CD4-positive, alpha-beta T cell (primary cell): ENCODE measurements around the gene ZNF486. TPM values are rescaled to one million over a fixed set of nuclear protein-coding genes. Genes with fewer than 3 reads are reported as not detected.
"Not testable (repeated sequence)": the region's sequence is repeated elsewhere in the genome, so short reads cannot be mapped to it uniquely, and the experiment has no call there.

Source experiments
- ATAC-seq: fragments of 200-7000 bp; cut with Tn5 transposase; one replicate; pipeline ENCODE4 v1.10.0; 2022; ENCODE audit warnings: mild to moderate bottlenecking; ENCODE audit not compliant: poor library complexity
- CTCF ChIA-PET: fragments of 350-600 bp; sonication (Branson Sonifier 250); formaldehyde crosslinking; loops from one replicate; lab custom pipeline; 2021; ENCODE audit warnings: antibody characterized with exemption, inconsistent platforms; lab: Charles Lee
- POLR2A ChIA-PET: fragments of 350-600 bp; sonication (Branson Sonifier 250); formaldehyde crosslinking; loops from one replicate; lab custom pipeline; 2021; ENCODE audit warnings: antibody characterized with exemption, inconsistent platforms; lab: Charles Lee
- DNase-seq, 14 experiments: peaks; one replicate each; pipeline ENCODE4 v3.0.0-alpha.2; 2013 to 2020; ENCODE audit warnings: mixed read lengths in 2 of 14
- H3K27ac ChIP-seq, 2 donors: one replicate each; pipeline versions ENCODE4 v1.5.1 to v1.7.0; 2013; ENCODE audit warnings: low read length in 2 of 2, low read depth in 1 of 2, mild to moderate bottlenecking in 1 of 2
- H3K27me3 ChIP-seq, 2 experiments: 1 replicate in 1 of 2; 2 replicates in 1 of 2; pipeline versions ENCODE4 v1.6.1 to v1.7.0; 2013; ENCODE audit warnings: low read length in 2 of 2, control low read depth in 1 of 2, mild to moderate bottlenecking in 1 of 2, moderate library complexity in 1 of 2; ENCODE audit not compliant: insufficient read depth in 2 of 2, control insufficient read depth in 1 of 2
- H3K36me3 ChIP-seq: one replicate; pipeline ENCODE4 v1.6.1; 2013; ENCODE audit warnings: low read length, control low read depth; ENCODE audit not compliant: insufficient read depth
- H3K4me1 ChIP-seq: one replicate; pipeline ENCODE4 v1.6.1; 2013; ENCODE audit warnings: low read length, control low read depth; ENCODE audit not compliant: insufficient read depth
- H3K4me3 ChIP-seq: one replicate; pipeline ENCODE4 v1.5.1; 2013; ENCODE audit warnings: mild to moderate bottlenecking, low read length, moderate library complexity
- H3K9me3 ChIP-seq, 2 experiments: 1 replicate in 1 of 2; 2 replicates in 1 of 2; pipeline versions ENCODE4 v1.6.1 to v1.7.0; 2013; ENCODE audit warnings: low read length in 2 of 2, mild to moderate bottlenecking in 2 of 2, control low read depth in 1 of 2, moderate library complexity in 1 of 2; ENCODE audit not compliant: control insufficient read depth in 1 of 2, insufficient read depth in 1 of 2
- H3K27ac Mint-ChIP-seq: one replicate; pipeline ENCODE4 v1.8.0; 2020; ENCODE audit warnings: mixed read lengths
- H3K27me3 Mint-ChIP-seq: one replicate; pipeline ENCODE4 v1.8.0; 2021; ENCODE audit warnings: mixed read lengths
- H3K36me3 Mint-ChIP-seq: one replicate; pipeline ENCODE4 v1.8.0; 2021; ENCODE audit warnings: low read depth, mixed read lengths
- H3K4me1 Mint-ChIP-seq: one replicate; pipeline ENCODE4 v1.8.0; 2021; ENCODE audit warnings: low read depth, mixed read lengths
- H3K4me3 Mint-ChIP-seq: one replicate; pipeline ENCODE4 v1.8.0; 2020; ENCODE audit warnings: mild to moderate bottlenecking, mixed read lengths
- H3K9me3 Mint-ChIP-seq: one replicate; pipeline ENCODE4 v1.8.0; 2020; ENCODE audit warnings: mixed read lengths
- CTCF ChIP-seq: fragments of 200-600 bp; IDR thresholded peaks from one replicate; pipeline ENCODE4 v1.8.0; 2022; ENCODE audit warnings: antibody characterized with exemption, mild to moderate bottlenecking
- intact Hi-C, 2 experiments: fragments of 100-400 bp; cut with DNase I in 1 of 2; cut with micrococcal nuclease in 1 of 2; formaldehyde crosslinking; loops; one replicate each; pipeline versions ENCODE4 v1.15.1 to v1.9.0; 2023 to 2025; cut with DNase I, micrococcal nuclease
- polyA plus RNA-seq, 2 donors: library from polyadenylated mRNA; unstranded; fragments of 120-200 nt; gene quantifications; one replicate each; pipeline ENCODE4 v1.2.1, GENCODE V29; 2013
- total RNA-seq, 174 experiments: library from RNA in 2 of 174; stranded (reverse) in 2 of 174; gene quantifications; one replicate each; pipeline ENCODE4 v1.2.3 and lab custom pipeline; 2021 to 2026

ZNF486 gene
- total RNA-seq (1 to 10 TPM; 3.0 to 3.8 TPM), total RNA-seq (lab: John Stamatoyannopoulos, UW) (3.3 to 36.8 (median 17.6) reads per million in 172 experiments)
- 7.4 TPM for polyA plus RNA-seq (2013, experiment 1 of 2)
- polyA plus RNA-seq (2013, experiment 2 of 2) = 4.1 TPM

- peaks cover 7% of the 10 kb centered on the region for H3K9me3 Mint-ChIP-seq
- H3K27me3 Mint-ChIP-seq = no peaks in the 10 kb centered on the region
- H3K36me3 ChIP-seq = peaks cover 9% of the 10 kb centered on the region
- peak within 1 kb of the TSS; percentile 67 for H3K4me3 ChIP-seq
- H3K36me3 Mint-ChIP-seq = peaks cover 53% of the 10 kb centered on the region
- peak within 1 kb of the TSS; percentile 87 for H3K27ac Mint-ChIP-seq
- intact Hi-C loops = loop anchor here (5.0 to 10.0 kb wide), 7 partner anchors 70 to 1668 kb away; partner anchors contain the start of genes ZNF43 (in 1 of the 2), ZNF66 (in 1 of the 2), ZNF682 (in 1 of the 2) and ZNF737 (in 1 of the 2)
- ATAC-seq = peak; percentile 97
- no peak for TF ChIP-seq CTCF
- peaks cover 13% of the 10 kb centered on the region for H3K4me1 ChIP-seq
- no peak within 1 kb of the TSS for H3K27ac ChIP-seq
- H3K4me1 Mint-ChIP-seq = peaks cover 63% of the 10 kb centered on the region
- ChIA-PET CTCF (no interaction called here), POLR2A (interaction anchor here (0.6 to 2.2 kb wide), 23 partner anchors 11 to 1685 kb away, joined by 3 to 21 read pairs (median 5); partner anchors contain the start of genes ZNF100, ZNF429, ZNF430 and ZNF431)
- H3K9me3 ChIP-seq = peaks cover 0 to 36% of the 10 kb centered on the region in 2 experiments
- DNase-seq = peak; percentile 83 to 97 (median 88)
- H3K27me3 ChIP-seq = no peaks in the 10 kb centered on the region
- H3K4me3 Mint-ChIP-seq = peak within 1 kb of the TSS; percentile 98
Measured at GRCh38 chr19:20167020-20167644, at the start of gene ZNF486. Gene ZNF486 (plus strand): TSS chr19:20167214. CDS start chr19:20167331, 117 bp downstream.

DNA sequence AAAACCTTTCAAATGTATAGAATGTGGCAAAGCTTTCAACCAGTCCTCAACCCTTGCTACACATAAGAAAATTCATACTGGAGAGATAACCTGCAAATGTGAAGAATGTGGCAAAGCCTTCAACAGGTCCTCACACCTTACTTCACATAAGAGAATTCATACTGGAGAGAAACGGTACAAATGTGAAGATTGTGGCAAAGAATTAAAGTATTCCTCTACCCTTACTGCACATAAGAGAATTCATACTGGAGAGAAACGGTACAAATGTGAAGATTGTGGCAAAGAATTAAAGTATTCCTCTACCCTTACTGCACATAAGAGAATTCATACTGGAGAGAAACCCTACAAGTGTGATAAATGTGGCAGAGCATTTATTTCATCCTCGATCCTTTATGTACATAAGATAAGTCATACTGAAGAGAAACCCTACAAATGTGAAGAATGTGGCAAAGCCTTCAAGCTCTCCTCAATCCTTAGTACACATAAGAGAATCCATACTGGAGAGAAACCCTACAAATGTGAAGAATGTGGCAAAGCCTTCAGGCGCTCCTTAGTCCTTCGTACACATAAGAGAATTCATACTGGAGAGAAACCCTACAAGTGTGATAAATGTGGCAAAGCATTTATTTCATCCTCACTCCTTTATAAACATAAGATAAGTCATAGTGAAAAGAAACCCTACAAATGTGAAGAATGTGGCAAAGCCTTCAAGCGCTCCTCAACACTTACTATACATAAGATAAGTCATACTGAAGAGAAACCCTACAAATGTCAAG is 48.8 kb upstream of the ZNF486 start:
- H3K9me3 Mint-ChIP-seq = peaks cover 20% of the 10 kb centered on the region
- H3K9me3 ChIP-seq = peaks cover 35 to 85% of the 10 kb centered on the region in 2 experiments
- H3K27me3 ChIP-seq, POLR2A ChIA-PET, H3K27ac Mint-ChIP-seq, H3K4me3 Mint-ChIP-seq, H3K4me3 ChIP-seq, DNase-seq, CTCF ChIA-PET, ATAC-seq, H3K4me1 Mint-ChIP-seq, H3K4me1 ChIP-seq, H3K27ac ChIP-seq, H3K36me3 ChIP-seq, intact Hi-C loops, H3K27me3 Mint-ChIP-seq: not testable (repeated sequence)
- peaks cover 71% of the 10 kb centered on the region for H3K36me3 Mint-ChIP-seq

- no peak for DNase-seq
- H3K9me3 Mint-ChIP-seq = peaks cover 10% of the 10 kb centered on the region
- ATAC-seq = no peak
- Histone ChIP-seq H3K27ac (no peak overlapping the region), H3K9me3 (peaks cover 30 to 85% of the 10 kb centered on the region in 2 experiments), H3K36me3 (no peaks in the 10 kb centered on the region), H3K4me3 (no peak overlapping the region), H3K27me3 (no peaks in the 10 kb centered on the region), H3K4me1 (no peaks in the 10 kb centered on the region)
- intact Hi-C loops = no loop called here
- CTCF ChIA-PET = no interaction called here
- no peaks in the 10 kb centered on the region for H3K27me3 Mint-ChIP-seq
- H3K4me1 Mint-ChIP-seq = no peaks in the 10 kb centered on the region
- H3K36me3 Mint-ChIP-seq = peaks cover 67% of the 10 kb centered on the region
- POLR2A ChIA-PET = no interaction called here
- no peak for TF ChIP-seq CTCF
- no peak overlapping the region for H3K27ac Mint-ChIP-seq
- H3K4me3 Mint-ChIP-seq = no peak overlapping the region
Measured at GRCh38 chr19:20124879-20125278, 42.1 kb upstream of the ZNF486 start.

GRCh38 chr19:20132933-20133332 is 34.1 kb upstream of the ZNF486 start:
- H3K4me1 ChIP-seq, H3K27ac ChIP-seq, H3K27ac Mint-ChIP-seq, H3K27me3 ChIP-seq, ATAC-seq, H3K4me3 Mint-ChIP-seq, H3K4me1 Mint-ChIP-seq, DNase-seq, H3K36me3 ChIP-seq, intact Hi-C loops, POLR2A ChIA-PET, H3K27me3 Mint-ChIP-seq, H3K4me3 ChIP-seq: not testable (repeated sequence)
- Mint-ChIP-seq H3K9me3 (peaks cover 13% of the 10 kb centered on the region), H3K36me3 (peaks cover 40% of the 10 kb centered on the region)
- peaks cover 22 to 31% of the 10 kb centered on the region in 2 experiments for H3K9me3 ChIP-seq
- CTCF ChIA-PET = interaction anchor here (0.8 kb wide), 1 partner anchor 173 kb away, joined by 3 read pairs; no protein-coding TSS in a partner anchor

DNA sequence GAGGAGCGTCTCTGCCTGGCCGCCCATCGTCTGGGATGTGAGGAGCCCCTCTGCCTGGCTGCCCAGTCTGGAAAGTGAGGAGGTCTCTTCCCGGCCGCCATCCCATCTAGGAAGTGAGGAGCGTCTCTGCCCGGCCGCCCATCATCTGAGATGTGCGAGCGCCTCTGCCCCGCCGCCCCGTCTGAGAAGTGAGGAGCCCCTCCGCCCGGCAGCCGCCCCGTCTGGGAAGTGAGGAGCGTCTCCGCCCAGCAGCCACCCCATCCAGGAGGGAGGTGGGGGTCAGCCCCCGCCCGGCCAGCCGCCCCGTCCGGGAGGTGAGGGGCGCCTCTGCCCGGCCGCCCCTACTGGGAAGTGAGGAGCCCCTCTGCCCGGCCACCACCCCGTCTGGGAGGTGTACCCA is 29.3 kb upstream of the ZNF486 start:
- H3K27me3 ChIP-seq, CTCF ChIA-PET, H3K27ac Mint-ChIP-seq, H3K4me3 ChIP-seq, intact Hi-C loops, H3K4me1 Mint-ChIP-seq, H3K27me3 Mint-ChIP-seq, H3K4me3 Mint-ChIP-seq, DNase-seq, H3K27ac ChIP-seq, POLR2A ChIA-PET, ATAC-seq, H3K4me1 ChIP-seq, H3K36me3 ChIP-seq: not testable (repeated sequence)
- peaks cover 20% of the 10 kb centered on the region for H3K36me3 Mint-ChIP-seq
- peaks cover 15 to 31% of the 10 kb centered on the region in 2 experiments for H3K9me3 ChIP-seq
- H3K9me3 Mint-ChIP-seq = peaks cover 10% of the 10 kb centered on the region
